GM23338 (cell line): ENCODE data around the gene MORC4. TPM values are rescaled to one million over a fixed set of nuclear protein-coding genes. Genes with fewer than 3 reads are reported as not detected.

Source experiments
- ATAC-seq: fragments of 200-7000 bp; cut with Tn5 transposase; 3 replicates; pipeline ENCODE4 v1.9.1; 2020
- DNase-seq: peaks from one replicate; pipeline ENCODE4 v3.0.0-alpha.2; 2015; ENCODE audit warnings: low spot score
- H2AFZ ChIP-seq: fragments of 200-600 bp; sonication (generic); 2 replicates; pipeline ENCODE4 v1.8.0; 2016; ENCODE audit warnings: antibody characterized with exemption, mild to moderate bottlenecking, moderate library complexity
- H3F3A ChIP-seq: fragments of 200-600 bp; sonication (generic); replicated peaks from 2 replicates; pipeline ENCODE4 v1.8.0; 2017; ENCODE audit warnings: antibody characterized with exemption, mixed run types, low read depth
- H3K27ac ChIP-seq: fragments of 200-600 bp; sonication (generic); 2 replicates; pipeline ENCODE4 v1.6.1; 2016; ENCODE audit warnings: low read depth
- H3K27me3 ChIP-seq: fragments of 200-600 bp; sonication (generic); 2 replicates; pipeline ENCODE4 v1.8.0; 2016; ENCODE audit warnings: mild to moderate bottlenecking, mixed run types, moderate library complexity; ENCODE audit not compliant: insufficient read depth
- H3K36me3 ChIP-seq: fragments of 200-600 bp; sonication (generic); 2 replicates; pipeline ENCODE4 v1.8.0; 2016; ENCODE audit warnings: mild to moderate bottlenecking; ENCODE audit not compliant: insufficient read depth
- H3K4me1 ChIP-seq: fragments of 200-600 bp; sonication (generic); 2 replicates; pipeline ENCODE4 v1.8.0; 2016; ENCODE audit warnings: mild to moderate bottlenecking, moderate library complexity; ENCODE audit not compliant: insufficient read depth
- H3K4me2 ChIP-seq: fragments of 200-600 bp; sonication (generic); 2 replicates; pipeline ENCODE4 v1.7.1; 2017; ENCODE audit warnings: mixed run types
- H3K4me3 ChIP-seq: fragments of 200-600 bp; sonication (generic); 2 replicates; pipeline ENCODE4 v1.6.1; 2016; ENCODE audit warnings: mixed run types
- H3K79me2 ChIP-seq: fragments of 200-600 bp; sonication (generic); replicated peaks from 2 replicates; pipeline ENCODE4 v1.8.0; 2017; ENCODE audit warnings: mild to moderate bottlenecking; ENCODE audit not compliant: insufficient read depth
- H3K9me2 ChIP-seq: fragments of 200-600 bp; sonication (generic); 2 replicates; pipeline ENCODE4 v1.8.0; 2017; ENCODE audit not compliant: insufficient read depth
- H4K20me1 ChIP-seq: fragments of 200-600 bp; sonication (generic); replicated peaks from 2 replicates; pipeline ENCODE4 v1.8.0; 2017; ENCODE audit warnings: mild to moderate bottlenecking; ENCODE audit not compliant: insufficient read depth
- H3K27ac Mint-ChIP-seq: 2 replicates; pipeline ENCODE4 v1.8.0; 2020; ENCODE audit warnings: inconsistent platforms, mild to moderate bottlenecking, moderate library complexity, mixed read lengths
- H3K27me3 Mint-ChIP-seq: 3 replicates; pipeline ENCODE4 v1.8.0; 2022; ENCODE audit warnings: low read depth, mild to moderate bottlenecking, moderate library complexity, mixed read lengths, inconsistent platforms; ENCODE audit not compliant: insufficient read depth, poor library complexity
- H3K36me3 Mint-ChIP-seq: 3 replicates; pipeline ENCODE4 v1.8.0; 2021; ENCODE audit warnings: low read depth, mild to moderate bottlenecking, inconsistent platforms, moderate library complexity, mixed read lengths
- H3K4me1 Mint-ChIP-seq: 3 replicates; pipeline ENCODE4 v1.8.0; 2020; ENCODE audit warnings: mild to moderate bottlenecking, inconsistent platforms, mixed read lengths
- H3K4me3 Mint-ChIP-seq: 3 replicates; pipeline ENCODE4 v1.8.0; 2021; ENCODE audit warnings: moderate library complexity, mild to moderate bottlenecking, inconsistent platforms, mixed read lengths
- H3K9me3 Mint-ChIP-seq: 3 replicates; pipeline ENCODE4 v1.8.0; 2020; ENCODE audit warnings: moderate library complexity, mild to moderate bottlenecking, inconsistent platforms, mixed read lengths
- CREB1 ChIP-seq: fragments of 250-450 bp; sonication (Bioruptor Pico); IDR thresholded peaks from 2 replicates; pipeline ENCODE4 v1.5.0; 2020; ENCODE audit warnings: low read depth, mild to moderate bottlenecking, moderate library complexity
- EZH2 ChIP-seq: fragments of 200-600 bp; sonication (generic); IDR thresholded peaks from one replicate; pipeline ENCODE4 v1.8.0; 2017; ENCODE audit warnings: antibody characterized with exemption, mild to moderate bottlenecking, low read depth; ENCODE audit not compliant: unreplicated experiment
- EZH2phosphoT487 ChIP-seq: fragments of 200-600 bp; sonication (generic); IDR thresholded peaks from one replicate; pipeline ENCODE4 v1.8.1; 2018; ENCODE audit warnings: antibody characterized with exemption; ENCODE audit not compliant: unreplicated experiment
- JUNB ChIP-seq: IDR thresholded peaks from one replicate; pipeline ENCODE4 v1.6.1; 2016; ENCODE audit warnings: antibody characterized with exemption; ENCODE audit not compliant: unreplicated experiment
- NANOG ChIP-seq: IDR thresholded peaks from 2 replicates; pipeline ENCODE4 v1.6.1; 2016; ENCODE audit warnings: antibody characterized with exemption, borderline replicate concordance
- POLR2AphosphoS5 ChIP-seq: IDR thresholded peaks from 2 replicates; pipeline ENCODE4 v1.6.1; 2016; ENCODE audit warnings: antibody characterized with exemption, low read depth
- STAT1 ChIP-seq: IDR thresholded peaks from one replicate; pipeline ENCODE4 v1.6.1; 2016; ENCODE audit warnings: antibody characterized with exemption; ENCODE audit not compliant: unreplicated experiment
- ZNF114 ChIP-seq: fragments of 250-450 bp; sonication (Bioruptor Pico); IDR thresholded peaks from 2 replicates; pipeline ENCODE4 v1.5.0; 2020; ENCODE audit warnings: mild to moderate bottlenecking, moderate library complexity
- ZNF331 ChIP-seq: fragments of 250-450 bp; sonication (Bioruptor Pico); IDR thresholded peaks from 2 replicates; pipeline ENCODE4 v1.5.0; 2020; ENCODE audit warnings: low read depth, mild to moderate bottlenecking, moderate library complexity
- polyA plus RNA-seq: library from polyadenylated mRNA; unstranded; fragments of >200 nt; fragmentation: Nextera tagmentation; extraction: Ambion mirVana; gene quantifications from 2 replicates; pipeline ENCODE4 v1.2.1, GENCODE V29; 2016
- total RNA-seq: library from RNA; depleted of rRNA; stranded (reverse); fragments of >200 nt; shearing (Covaris generic); gene quantifications from 2 replicates; pipeline ENCODE4 v1.2.3, GENCODE V29; 2014
- TF ChIP-seq, protein P1 (sequence below): IDR thresholded peaks from one replicate; pipeline ENCODE4 v1.6.1; 2018; ENCODE audit warnings: antibody characterized with exemption; ENCODE audit not compliant: unreplicated experiment
- TF ChIP-seq, protein P2 (sequence below): IDR thresholded peaks from 2 replicates; pipeline ENCODE4 v1.6.1; 2016; ENCODE audit warnings: antibody characterized with exemption
- TF ChIP-seq, protein P3 (sequence below): fragments of 250-450 bp; sonication (Bioruptor Pico); IDR thresholded peaks from 2 replicates; pipeline ENCODE4 v1.5.0; 2020; ENCODE audit warnings: mild to moderate bottlenecking, moderate library complexity
- TF ChIP-seq, protein P4 (sequence below), 2 experiments: fragments of 200-600 bp in 1 of 2; sonication (generic) in 1 of 2; conservative IDR thresholded peaks; 2 replicates each; pipeline versions ENCODE4 v1.5.1 to v1.6.1; 2016 to 2017; ENCODE audit warnings: antibody characterized with exemption in 2 of 2, low read depth in 2 of 2, mild to moderate bottlenecking in 2 of 2, moderate library complexity in 1 of 2

Gene MORC4
- total and polyA plus RNA-seq, 2 experiments from 2014 or later, result 1.6 to 1.7 TPM

DNA sequence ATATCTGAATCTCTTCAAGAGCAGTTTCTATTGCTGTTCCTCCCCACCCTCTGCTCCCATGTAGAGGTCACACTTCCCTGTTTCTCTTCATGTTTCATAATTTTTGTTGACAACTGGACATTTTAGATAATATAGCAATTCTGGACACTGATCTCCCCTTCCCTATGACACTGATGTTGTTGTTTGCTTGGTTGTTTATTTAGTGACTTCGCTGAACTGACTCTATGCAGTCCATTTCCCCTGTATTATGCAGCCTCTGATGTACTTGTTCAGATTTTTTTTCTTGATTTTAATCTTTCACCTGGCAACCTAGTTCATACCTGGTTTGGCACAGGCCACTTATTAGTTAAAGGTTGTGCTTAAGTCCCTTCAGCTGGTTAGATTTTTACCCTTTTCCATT is 50.6 kb downstream of the MORC4 start:
- Mint-ChIP-seq H3K36me3 (no peaks in the 10 kb centered on the region), H3K27ac (no peak overlapping the region), H3K9me3 (no peaks in the 10 kb centered on the region), H3K4me1 (no peaks in the 10 kb centered on the region), H3K27me3 (no peaks in the 10 kb centered on the region), H3K4me3 (no peak overlapping the region)
- H3K4me3 ChIP-seq, result no peak overlapping the region
- H3K27me3 ChIP-seq, result no peaks in the 10 kb centered on the region
- no peaks in the 10 kb centered on the region for H4K20me1 ChIP-seq
- DNase-seq (no peak), ATAC-seq (no peak)
- H3K36me3 ChIP-seq, result no peaks in the 10 kb centered on the region
- no peaks in the 10 kb centered on the region for H3K9me2 ChIP-seq
- no peaks in the 10 kb centered on the region for H3K79me2 ChIP-seq
- no peak overlapping the region for H3K4me2 ChIP-seq
- no peaks in the 10 kb centered on the region for H3F3A ChIP-seq
- TF ChIP-seq, protein P1, sequence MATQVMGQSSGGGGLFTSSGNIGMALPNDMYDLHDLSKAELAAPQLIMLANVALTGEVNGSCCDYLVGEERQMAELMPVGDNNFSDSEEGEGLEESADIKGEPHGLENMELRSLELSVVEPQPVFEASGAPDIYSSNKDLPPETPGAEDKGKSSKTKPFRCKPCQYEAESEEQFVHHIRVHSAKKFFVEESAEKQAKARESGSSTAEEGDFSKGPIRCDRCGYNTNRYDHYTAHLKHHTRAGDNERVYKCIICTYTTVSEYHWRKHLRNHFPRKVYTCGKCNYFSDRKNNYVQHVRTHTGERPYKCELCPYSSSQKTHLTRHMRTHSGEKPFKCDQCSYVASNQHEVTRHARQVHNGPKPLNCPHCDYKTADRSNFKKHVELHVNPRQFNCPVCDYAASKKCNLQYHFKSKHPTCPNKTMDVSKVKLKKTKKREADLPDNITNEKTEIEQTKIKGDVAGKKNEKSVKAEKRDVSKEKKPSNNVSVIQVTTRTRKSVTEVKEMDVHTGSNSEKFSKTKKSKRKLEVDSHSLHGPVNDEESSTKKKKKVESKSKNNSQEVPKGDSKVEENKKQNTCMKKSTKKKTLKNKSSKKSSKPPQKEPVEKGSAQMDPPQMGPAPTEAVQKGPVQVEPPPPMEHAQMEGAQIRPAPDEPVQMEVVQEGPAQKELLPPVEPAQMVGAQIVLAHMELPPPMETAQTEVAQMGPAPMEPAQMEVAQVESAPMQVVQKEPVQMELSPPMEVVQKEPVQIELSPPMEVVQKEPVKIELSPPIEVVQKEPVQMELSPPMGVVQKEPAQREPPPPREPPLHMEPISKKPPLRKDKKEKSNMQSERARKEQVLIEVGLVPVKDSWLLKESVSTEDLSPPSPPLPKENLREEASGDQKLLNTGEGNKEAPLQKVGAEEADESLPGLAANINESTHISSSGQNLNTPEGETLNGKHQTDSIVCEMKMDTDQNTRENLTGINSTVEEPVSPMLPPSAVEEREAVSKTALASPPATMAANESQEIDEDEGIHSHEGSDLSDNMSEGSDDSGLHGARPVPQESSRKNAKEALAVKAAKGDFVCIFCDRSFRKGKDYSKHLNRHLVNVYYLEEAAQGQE, result no peak
- TF ChIP-seq EZH2phosphoT487, result no peak
- TF ChIP-seq, protein P2, sequence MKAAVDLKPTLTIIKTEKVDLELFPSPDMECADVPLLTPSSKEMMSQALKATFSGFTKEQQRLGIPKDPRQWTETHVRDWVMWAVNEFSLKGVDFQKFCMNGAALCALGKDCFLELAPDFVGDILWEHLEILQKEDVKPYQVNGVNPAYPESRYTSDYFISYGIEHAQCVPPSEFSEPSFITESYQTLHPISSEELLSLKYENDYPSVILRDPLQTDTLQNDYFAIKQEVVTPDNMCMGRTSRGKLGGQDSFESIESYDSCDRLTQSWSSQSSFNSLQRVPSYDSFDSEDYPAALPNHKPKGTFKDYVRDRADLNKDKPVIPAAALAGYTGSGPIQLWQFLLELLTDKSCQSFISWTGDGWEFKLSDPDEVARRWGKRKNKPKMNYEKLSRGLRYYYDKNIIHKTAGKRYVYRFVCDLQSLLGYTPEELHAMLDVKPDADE, result no peak
- no peak for TF ChIP-seq JUNB
- TF ChIP-seq POLR2AphosphoS5, result no peak
- no peak for TF ChIP-seq STAT1
- no peak for TF ChIP-seq NANOG
- TF ChIP-seq, protein P3, sequence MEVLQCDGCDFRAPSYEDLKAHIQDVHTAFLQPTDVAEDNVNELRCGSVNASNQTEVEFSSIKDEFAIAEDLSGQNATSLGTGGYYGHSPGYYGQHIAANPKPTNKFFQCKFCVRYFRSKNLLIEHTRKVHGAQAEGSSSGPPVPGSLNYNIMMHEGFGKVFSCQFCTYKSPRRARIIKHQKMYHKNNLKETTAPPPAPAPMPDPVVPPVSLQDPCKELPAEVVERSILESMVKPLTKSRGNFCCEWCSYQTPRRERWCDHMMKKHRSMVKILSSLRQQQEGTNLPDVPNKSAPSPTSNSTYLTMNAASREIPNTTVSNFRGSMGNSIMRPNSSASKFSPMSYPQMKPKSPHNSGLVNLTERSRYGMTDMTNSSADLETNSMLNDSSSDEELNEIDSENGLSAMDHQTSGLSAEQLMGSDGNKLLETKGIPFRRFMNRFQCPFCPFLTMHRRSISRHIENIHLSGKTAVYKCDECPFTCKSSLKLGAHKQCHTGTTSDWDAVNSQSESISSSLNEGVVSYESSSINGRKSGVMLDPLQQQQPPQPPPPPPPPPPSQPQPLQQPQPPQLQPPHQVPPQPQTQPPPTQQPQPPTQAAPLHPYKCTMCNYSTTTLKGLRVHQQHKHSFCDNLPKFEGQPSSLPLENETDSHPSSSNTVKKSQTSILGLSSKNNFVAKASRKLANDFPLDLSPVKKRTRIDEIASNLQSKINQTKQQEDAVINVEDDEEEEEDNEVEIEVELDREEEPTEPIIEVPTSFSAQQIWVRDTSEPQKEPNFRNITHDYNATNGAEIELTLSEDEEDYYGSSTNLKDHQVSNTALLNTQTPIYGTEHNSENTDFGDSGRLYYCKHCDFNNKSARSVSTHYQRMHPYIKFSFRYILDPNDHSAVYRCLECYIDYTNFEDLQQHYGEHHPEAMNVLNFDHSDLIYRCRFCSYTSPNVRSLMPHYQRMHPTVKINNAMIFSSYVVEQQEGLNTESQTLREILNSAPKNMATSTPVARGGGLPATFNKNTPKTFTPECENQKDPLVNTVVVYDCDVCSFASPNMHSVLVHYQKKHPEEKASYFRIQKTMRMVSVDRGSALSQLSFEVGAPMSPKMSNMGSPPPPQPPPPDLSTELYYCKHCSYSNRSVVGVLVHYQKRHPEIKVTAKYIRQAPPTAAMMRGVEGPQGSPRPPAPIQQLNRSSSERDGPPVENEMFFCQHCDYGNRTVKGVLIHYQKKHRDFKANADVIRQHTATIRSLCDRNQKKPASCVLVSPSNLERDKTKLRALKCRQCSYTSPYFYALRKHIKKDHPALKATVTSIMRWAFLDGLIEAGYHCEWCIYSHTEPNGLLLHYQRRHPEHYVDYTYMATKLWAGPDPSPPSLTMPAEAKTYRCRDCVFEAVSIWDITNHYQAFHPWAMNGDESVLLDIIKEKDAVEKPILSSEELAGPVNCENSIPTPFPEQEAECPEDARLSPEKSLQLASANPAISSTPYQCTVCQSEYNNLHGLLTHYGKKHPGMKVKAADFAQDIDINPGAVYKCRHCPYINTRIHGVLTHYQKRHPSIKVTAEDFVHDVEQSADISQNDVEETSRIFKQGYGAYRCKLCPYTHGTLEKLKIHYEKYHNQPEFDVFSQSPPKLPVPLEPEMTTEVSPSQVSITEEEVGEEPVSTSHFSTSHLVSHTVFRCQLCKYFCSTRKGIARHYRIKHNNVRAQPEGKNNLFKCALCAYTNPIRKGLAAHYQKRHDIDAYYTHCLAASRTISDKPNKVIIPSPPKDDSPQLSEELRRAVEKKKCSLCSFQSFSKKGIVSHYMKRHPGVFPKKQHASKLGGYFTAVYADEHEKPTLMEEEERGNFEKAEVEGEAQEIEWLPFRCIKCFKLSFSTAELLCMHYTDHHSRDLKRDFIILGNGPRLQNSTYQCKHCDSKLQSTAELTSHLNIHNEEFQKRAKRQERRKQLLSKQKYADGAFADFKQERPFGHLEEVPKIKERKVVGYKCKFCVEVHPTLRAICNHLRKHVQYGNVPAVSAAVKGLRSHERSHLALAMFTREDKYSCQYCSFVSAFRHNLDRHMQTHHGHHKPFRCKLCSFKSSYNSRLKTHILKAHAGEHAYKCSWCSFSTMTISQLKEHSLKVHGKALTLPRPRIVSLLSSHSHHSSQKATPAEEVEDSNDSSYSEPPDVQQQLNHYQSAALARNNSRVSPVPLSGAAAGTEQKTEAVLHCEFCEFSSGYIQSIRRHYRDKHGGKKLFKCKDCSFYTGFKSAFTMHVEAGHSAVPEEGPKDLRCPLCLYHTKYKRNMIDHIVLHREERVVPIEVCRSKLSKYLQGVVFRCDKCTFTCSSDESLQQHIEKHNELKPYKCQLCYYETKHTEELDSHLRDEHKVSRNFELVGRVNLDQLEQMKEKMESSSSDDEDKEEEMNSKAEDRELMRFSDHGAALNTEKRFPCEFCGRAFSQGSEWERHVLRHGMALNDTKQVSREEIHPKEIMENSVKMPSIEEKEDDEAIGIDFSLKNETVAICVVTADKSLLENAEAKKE (CRISPR knock-in tag), result no peak
- TF ChIP-seq EZH2, result no peak
- TF ChIP-seq, protein P4, sequence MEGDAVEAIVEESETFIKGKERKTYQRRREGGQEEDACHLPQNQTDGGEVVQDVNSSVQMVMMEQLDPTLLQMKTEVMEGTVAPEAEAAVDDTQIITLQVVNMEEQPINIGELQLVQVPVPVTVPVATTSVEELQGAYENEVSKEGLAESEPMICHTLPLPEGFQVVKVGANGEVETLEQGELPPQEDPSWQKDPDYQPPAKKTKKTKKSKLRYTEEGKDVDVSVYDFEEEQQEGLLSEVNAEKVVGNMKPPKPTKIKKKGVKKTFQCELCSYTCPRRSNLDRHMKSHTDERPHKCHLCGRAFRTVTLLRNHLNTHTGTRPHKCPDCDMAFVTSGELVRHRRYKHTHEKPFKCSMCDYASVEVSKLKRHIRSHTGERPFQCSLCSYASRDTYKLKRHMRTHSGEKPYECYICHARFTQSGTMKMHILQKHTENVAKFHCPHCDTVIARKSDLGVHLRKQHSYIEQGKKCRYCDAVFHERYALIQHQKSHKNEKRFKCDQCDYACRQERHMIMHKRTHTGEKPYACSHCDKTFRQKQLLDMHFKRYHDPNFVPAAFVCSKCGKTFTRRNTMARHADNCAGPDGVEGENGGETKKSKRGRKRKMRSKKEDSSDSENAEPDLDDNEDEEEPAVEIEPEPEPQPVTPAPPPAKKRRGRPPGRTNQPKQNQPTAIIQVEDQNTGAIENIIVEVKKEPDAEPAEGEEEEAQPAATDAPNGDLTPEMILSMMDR (conservative IDR thresholded peaks at IDR 0.05; ENCODE audit: low read depth in 2 of 2), result no peak
- no peak for TF ChIP-seq CREB1 (CRISPR knock-in tag)
- no peak for TF ChIP-seq ZNF114 (CRISPR knock-in tag)
- TF ChIP-seq ZNF331 (CRISPR knock-in tag), result no peak
- no peak overlapping the region for H3K27ac ChIP-seq
- H2AFZ ChIP-seq, result no peak overlapping the region
- H3K4me1 ChIP-seq, result no peaks in the 10 kb centered on the region
